ENCODE results near the gene ETAA1.
A peak's percentile ranks its signal among the peaks of the same experiment; 100 is the strongest.

ETAA1 gene

DNA sequence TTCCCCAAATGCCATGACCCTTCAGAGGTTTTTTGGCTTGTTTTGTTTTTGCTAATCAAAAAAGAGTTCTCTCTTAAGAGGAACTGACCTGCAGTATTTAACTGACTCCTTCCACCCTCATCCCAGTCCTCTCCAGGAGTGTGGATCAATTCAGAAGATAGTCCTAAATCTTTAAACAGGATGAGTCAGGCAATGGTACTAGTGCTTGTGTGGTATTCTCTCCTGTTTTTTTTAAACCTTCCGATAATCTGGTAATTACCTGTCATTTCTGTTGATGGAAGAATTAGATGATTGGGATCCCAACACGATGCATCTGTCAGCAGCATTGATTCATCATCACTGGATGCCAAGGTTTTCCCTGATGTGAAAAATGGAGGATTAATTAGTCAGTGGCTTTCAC is 41.2 kb downstream of the ETAA1 start:
- no peak for DNase-seq

DNA sequence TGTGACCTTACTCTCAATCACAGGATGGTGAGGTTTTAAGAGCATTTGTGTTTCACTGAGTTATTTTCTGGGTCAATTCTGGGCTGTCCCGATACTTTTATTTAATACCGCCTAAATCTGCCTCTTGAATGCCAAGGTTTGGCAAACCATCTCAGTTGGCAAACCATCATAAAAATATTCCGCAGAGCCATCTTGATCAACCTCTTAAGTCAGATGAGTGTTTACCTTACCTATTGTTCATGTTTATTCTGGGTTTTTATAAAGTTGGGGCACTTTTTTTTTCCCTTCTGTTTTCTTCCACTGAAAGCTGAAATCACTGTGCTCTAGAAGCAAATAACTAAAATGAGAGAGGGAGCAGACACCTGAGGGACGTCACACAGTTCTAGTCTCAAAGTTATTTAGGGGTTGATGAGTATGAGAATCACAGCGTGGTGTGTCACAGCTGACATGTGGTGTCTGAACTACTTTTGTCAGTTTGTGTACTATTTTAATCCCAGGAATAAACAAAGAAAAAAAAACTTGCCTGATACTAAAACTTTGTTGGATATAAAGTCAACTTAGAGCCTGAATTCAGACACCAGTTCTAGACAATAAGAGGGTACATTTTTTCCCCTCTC is 48.6 kb downstream of the ETAA1 start:
- no peak for DNase-seq

DNA sequence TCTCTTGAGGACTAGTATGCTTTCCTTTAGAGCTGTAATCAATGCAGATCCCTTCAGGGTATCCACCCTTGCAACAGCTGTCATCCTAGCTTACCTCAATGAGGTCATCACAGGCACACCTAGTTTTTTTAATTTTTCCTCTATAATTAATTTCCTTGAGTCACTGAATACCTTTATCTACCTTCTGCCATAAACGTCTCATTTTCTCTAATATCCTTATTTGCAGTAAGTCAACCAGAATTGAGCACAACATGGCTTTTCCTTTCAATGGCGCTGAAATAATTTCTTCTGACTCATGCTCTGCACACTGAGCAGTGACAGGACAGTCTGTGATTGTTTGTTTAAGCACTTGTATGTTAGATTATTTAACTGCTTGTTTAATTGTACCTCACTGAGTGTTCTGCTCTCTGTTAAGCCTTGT is 49.4 kb downstream of the ETAA1 start:
- no peak for DNase-seq

DNA sequence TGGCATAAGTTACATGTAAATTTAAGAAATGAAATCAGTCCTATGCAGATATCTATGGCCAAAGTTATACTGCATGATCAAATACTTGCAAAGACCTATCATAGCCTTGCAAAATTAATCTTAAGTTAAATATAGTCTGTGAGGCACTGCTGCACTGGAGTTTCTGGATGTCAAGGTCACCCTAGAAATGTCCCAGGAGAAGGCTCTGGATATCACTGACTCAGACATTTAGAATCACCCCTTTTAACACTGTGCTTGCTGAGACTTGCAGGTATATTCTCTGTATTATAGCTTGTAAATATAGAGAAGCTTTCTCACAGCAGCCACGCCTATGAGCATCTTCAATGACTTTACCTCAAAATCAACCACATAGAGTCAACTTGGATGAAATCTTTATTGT is 51.5 kb downstream of the ETAA1 start:
- DNase-seq = no peak

DNA sequence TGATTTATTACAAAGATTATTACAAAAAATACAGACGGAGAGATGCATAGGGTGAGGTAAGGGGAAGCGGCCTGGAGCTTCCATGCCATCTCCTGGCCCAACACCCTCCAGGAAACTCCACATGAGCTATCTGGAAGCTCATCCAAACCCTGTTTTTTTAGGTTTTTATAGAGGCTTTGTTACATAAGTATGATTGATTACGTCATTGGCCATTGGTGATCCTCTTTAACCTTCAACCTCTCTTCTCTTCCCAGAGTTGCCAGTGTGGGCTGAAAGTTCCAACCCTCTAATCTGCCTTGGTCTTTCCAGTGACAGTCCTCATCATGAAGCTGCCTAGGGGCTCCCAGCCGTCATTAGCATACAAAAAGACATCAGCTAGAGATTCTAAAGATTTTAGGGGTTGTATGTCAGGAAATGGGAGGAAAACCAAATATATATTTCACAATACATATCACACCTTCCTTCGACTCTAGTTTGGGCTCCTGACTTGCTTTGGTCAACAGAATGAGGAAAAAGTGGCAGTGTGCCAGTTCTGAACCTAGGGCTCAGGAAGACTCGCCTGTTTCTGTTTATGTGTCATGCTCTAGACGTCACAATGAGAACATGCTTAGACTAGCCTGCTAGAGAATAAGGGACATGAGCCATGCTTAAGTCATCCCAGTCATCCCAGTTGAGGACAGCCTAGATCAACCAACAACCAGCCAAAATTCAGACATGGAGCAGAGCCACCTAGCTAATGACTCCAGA is 54.1 kb downstream of the ETAA1 start:
- peak; percentile 16 for DNase-seq

DNA sequence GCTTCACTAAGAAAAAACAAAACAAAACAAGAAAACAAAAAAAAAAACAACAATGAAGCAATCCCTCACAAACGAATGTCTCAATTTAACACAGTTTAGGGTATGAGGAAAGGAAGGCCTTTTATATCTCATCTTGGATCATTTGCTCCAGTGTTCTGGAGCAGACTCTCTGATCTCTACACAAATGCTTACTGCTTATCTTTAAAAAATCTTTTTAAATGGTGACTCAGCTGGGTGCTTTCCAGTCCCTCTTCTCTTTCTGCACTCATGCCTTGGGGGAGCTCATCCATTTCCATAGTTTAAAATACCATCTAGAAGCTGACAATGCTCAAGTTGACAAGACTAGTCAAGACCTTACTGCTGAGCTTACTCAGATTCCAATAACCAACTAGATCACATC is 56.2 kb downstream of the ETAA1 start:
- no peak for DNase-seq

DNA sequence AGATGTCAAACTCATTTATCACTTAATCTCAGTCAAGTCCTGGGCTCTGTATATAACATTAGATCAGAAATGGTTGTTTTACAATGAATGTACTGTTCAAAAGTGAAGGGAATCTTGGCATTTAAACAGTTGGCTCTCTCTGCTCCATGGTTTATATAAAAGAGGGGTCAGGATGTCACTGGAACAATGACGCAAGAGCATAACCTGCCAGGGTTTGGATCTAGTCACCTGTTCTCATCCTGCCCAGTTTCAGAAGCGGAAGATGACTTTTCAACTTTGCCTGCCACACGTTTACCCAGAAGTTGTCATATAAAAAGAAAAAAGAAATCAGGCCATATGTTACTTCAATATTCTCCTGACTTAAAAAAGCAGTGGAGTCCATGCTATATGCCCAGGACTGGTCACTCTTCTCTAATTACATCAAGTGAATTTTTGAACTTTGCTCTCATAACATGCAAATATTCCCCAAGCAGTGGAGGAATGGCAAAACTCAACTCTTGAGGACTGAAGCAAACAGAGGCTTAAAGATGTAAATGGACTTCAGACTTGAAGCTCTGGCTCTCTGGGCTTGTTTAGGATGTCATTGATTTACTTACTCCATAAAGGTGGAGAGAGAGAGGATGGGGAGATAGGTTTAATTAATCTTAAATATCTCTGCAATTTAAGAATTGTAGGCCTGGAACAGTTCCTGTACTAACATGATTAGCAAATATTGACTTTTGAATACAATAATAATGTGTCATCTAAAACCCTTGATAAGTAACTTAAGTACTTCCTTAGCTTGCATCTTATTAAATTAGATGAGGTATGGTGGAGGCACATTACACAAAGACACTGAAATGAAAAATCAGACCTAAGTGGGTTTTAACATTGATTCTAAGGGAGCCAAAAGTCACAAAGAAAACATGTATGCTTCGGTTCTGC is 58.3 kb downstream of the ETAA1 start:
- no peak for DNase-seq

DNA sequence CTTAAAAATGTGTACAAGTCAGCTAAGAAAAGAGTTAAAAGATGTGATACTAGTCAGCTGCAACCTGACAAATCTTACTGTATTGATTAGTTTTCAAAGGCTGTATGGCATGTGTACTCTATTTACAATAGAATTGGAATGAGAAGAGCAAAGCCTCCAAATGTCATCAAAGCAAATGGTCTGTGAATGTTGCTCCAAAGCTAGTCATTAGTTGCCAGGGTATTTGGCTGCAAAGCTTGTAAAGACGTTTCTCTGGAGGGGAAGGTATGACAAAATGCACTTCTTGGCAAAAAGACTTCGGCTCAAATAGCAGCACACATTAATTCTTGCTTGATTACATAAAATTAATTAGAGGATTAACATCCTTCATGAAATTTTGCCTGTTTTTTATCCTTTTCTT is 59.3 kb downstream of the ETAA1 start:
- DNase-seq = no peak

DNA sequence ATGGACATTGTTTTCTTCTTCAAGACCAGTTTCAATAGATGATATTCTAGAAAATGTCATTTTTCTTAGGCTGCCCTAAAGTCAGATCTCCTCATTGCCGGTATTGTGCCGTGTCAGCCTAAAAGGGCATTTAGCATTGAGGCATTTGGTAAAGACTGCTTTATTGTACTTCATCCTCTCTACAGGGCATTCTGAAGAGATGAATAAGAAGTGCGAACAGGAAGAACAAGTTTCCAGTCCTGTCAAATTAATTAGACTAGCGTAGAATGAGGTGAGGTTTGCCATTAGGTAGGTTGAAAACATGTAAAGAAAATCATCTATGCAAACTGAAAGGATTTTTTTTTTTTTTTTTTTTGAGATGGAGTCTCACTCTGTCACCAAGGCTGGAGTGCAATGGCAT is 60.6 kb downstream of the ETAA1 start:
- DNase-seq = no peak

DNA sequence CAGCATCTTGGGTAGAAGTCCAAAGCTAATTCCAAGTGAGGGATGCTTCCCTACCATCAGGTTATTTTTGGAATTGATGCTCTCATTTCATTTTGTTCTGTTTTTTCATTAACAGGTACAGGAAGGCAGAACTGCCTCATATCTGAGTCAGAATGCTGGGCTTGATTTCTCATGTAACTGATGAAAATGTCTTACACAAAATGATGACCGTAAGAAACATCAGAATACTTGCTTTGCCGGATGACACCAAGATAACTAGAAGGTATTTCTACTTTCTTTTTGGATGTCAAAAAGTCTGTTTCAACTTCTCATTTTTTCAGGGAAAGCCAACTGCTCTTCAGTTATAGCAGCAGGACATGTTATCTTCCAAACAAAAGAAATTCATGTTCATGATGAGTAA is 62.6 kb downstream of the ETAA1 start:
- no peak for DNase-seq
